ENCODE data around the gene SLC9B1. TPM values are rescaled to one million over a fixed set of nuclear protein-coding genes. Genes with fewer than 3 reads are reported as not detected.
"Not testable (repeated sequence)": the region's sequence is repeated elsewhere in the genome, so short reads cannot be mapped to it uniquely, and the experiment has no call there.

Gene SLC9B1
- total and polyA plus RNA-seq, 2 of the 13 experiments (the other 11 are each of a cell fraction or from before 2014, with no cell fraction given): 0.17 to 0.20 TPM

- BruUV-seq (replicated peaks); intact Hi-C loops (cut with micrococcal nuclease; ENCODE audit: unreplicated experiment); in situ Hi-C loops (cut with HindIII; ENCODE audit: extremely low pct_ligation_motif_present, low pct_unique_long_range_greater_than_20kb); H4K20me1 ChIP-seq (ENCODE audit: insufficient read depth, low read length); CTCF ChIA-PET (ENCODE audit: low intra/inter-chr PET ratio, low total read pairs); H3K9me3 ChIP-seq (ENCODE audit: low read length); H3K79me2 ChIP-seq (ENCODE audit: insufficient read depth, low read length); H3K9ac ChIP-seq (ENCODE audit: insufficient read depth, low read depth, low read length); H3K27me3 ChIP-seq (ENCODE audit: control insufficient read depth in 1 of 2, insufficient read depth in 2 of 2, low read length in 2 of 2); H3K27ac ChIP-seq (ENCODE audit: extremely low read length, insufficient read depth, low read length); H3K4me3 ChIP-seq (replicated peaks in 1 of 3; ENCODE audit: insufficient read depth in 1 of 3, low read depth in 2 of 3, low read length in 3 of 3); FAIRE-seq; DNase-seq (ENCODE audit: low spot score); ATAC-seq; POLR2A ChIA-PET; H3K36me3 ChIP-seq (replicated peaks in 1 of 2; ENCODE audit: control insufficient read depth in 1 of 2, insufficient read depth in 2 of 2, low read length in 2 of 2): not testable (repeated sequence)
- 6% methylated on average over 3 of the region's 3 CpGs for WGBS (ENCODE audit: low lambda C conversion rate)
- TF ChIP-seq TFAP4 (IDR thresholded peaks at IDR 0.05; ENCODE audit: borderline replicate concordance, low read depth): 0 out of 2 replicates have a peak, but pooled peaks have one; percentile 14
- H3K4me1 ChIP-seq (ENCODE audit: insufficient read depth, low read length): peaks cover 12% of the 10 kb centered on the region
- peak overlapping the region; percentile 47; the same call in 1 of the 2 replicates for H3K4me2 ChIP-seq (ENCODE audit: low read depth, low read length)
- H2AFZ ChIP-seq (ENCODE audit: low read length): peak overlapping the region; percentile 27
Measured at GRCh38 chr4:102897610-102898009, 121.9 kb downstream of the SLC9B1 start.

DNA sequence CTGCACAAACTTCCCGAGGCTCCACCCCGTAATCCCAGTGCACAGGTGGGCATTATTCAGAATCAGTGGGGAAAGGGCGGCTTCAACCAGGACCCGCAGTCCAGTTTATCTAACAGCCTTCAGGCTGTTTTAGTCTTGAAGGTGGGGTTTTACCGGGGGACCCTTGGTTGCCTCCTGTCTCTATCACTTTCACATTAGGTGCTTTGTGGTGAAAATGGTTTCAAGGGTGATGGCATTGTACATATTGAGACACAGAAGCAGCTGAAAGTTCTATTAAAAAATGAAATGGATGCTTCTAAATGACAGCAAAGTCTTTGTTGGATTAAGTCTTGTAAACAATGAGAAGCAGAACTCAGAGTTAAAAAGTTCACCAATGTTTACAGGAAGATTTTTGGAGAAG lies 123.0 kb downstream of the SLC9B1 start:
- not testable (repeated sequence) for BruUV-seq (replicated peaks); FAIRE-seq
- 71% methylated on average over 5 of the region's 5 CpGs for WGBS (ENCODE audit: low lambda C conversion rate)

DNA sequence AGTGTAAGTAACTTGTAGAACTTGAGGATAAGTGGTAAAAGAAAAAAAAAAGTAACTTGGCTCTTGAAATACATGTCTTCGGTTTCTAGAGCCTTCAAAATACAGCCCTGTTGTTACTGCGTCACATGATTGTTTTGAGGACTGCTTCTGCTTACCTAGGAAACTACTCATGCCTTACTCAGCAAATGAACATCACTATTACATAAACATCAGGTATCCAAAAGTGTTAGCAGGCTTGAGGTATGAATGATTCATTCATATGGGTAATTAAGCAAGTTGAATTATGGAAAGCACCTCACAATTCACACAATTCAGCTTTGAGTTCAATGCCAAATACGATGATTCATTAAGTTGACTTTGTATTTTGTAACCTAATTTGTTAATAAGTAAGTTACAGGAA lies 129.6 kb downstream of the SLC9B1 start:
- H3K27ac ChIP-seq (ENCODE audit: extremely low read length, insufficient read depth, low read length); intact Hi-C loops (cut with micrococcal nuclease; ENCODE audit: unreplicated experiment); H3K36me3 ChIP-seq (replicated peaks in 1 of 2; ENCODE audit: control insufficient read depth in 1 of 2, insufficient read depth in 2 of 2, low read length in 2 of 2); H3K79me2 ChIP-seq (ENCODE audit: insufficient read depth, low read length); H2AFZ ChIP-seq (ENCODE audit: low read length); H4K20me1 ChIP-seq (ENCODE audit: insufficient read depth, low read length); H3K27me3 ChIP-seq (ENCODE audit: control insufficient read depth in 1 of 2, insufficient read depth in 2 of 2, low read length in 2 of 2); BruUV-seq (replicated peaks); POLR2A ChIA-PET; H3K4me3 ChIP-seq (replicated peaks in 1 of 3; ENCODE audit: insufficient read depth in 1 of 3, low read depth in 2 of 3, low read length in 3 of 3); H3K4me1 ChIP-seq (ENCODE audit: insufficient read depth, low read length); ATAC-seq; CTCF ChIA-PET (ENCODE audit: low intra/inter-chr PET ratio, low total read pairs); H3K4me2 ChIP-seq (ENCODE audit: low read depth, low read length); DNase-seq (ENCODE audit: low spot score); FAIRE-seq; in situ Hi-C loops (cut with HindIII; ENCODE audit: extremely low pct_ligation_motif_present, low pct_unique_long_range_greater_than_20kb); H3K9me3 ChIP-seq (ENCODE audit: low read length); H3K9ac ChIP-seq (ENCODE audit: insufficient read depth, low read depth, low read length): not testable (repeated sequence)
- WGBS (ENCODE audit: low lambda C conversion rate): 93% methylated on average over 3 of the region's 3 CpGs

More for the DNA sequence above, 123.0 kb downstream of the SLC9B1 start:
- H4K20me1 ChIP-seq (ENCODE audit: insufficient read depth, low read length); H3K36me3 ChIP-seq (replicated peaks in 1 of 2; ENCODE audit: control insufficient read depth in 1 of 2, insufficient read depth in 2 of 2, low read length in 2 of 2); H3K9me3 ChIP-seq (ENCODE audit: low read length); H3K27me3 ChIP-seq (ENCODE audit: control insufficient read depth in 1 of 2, insufficient read depth in 2 of 2, low read length in 2 of 2); ATAC-seq; H3K9ac ChIP-seq (ENCODE audit: insufficient read depth, low read depth, low read length); DNase-seq (ENCODE audit: low spot score); intact Hi-C loops (cut with micrococcal nuclease; ENCODE audit: unreplicated experiment); H2AFZ ChIP-seq (ENCODE audit: low read length); H3K4me3 ChIP-seq (replicated peaks in 1 of 3; ENCODE audit: insufficient read depth in 1 of 3, low read depth in 2 of 3, low read length in 3 of 3); H3K4me2 ChIP-seq (ENCODE audit: low read depth, low read length); CTCF ChIA-PET (ENCODE audit: low intra/inter-chr PET ratio, low total read pairs); H3K79me2 ChIP-seq (ENCODE audit: insufficient read depth, low read length); H3K27ac ChIP-seq (ENCODE audit: extremely low read length, insufficient read depth, low read length); in situ Hi-C loops (cut with HindIII; ENCODE audit: extremely low pct_ligation_motif_present, low pct_unique_long_range_greater_than_20kb); POLR2A ChIA-PET: not testable (repeated sequence)
- H3K4me1 ChIP-seq (ENCODE audit: insufficient read depth, low read length): peaks cover 12% of the 10 kb centered on the region
